Peyer's patch (tissue), 4 donors: ENCODE data around the gene ICE2. TPM values are rescaled to one million over a fixed set of nuclear protein-coding genes. Genes with fewer than 3 reads are reported as not detected.
A peak's percentile ranks its signal among the peaks of the same experiment; 100 is the strongest.

Experiments used
- DNase-seq, 3 donors: peaks; one replicate each; pipeline ENCODE4 v3.0.0-alpha.2; 2017 to 2019
- H3K27ac ChIP-seq, 4 donors: fragments of 200-600 bp; sonication (generic); one replicate each; pipeline ENCODE4 v1.5.1; 2016 to 2019
- H3K27me3 ChIP-seq, 2 donors: fragments of 200-600 bp; sonication (generic); one replicate each; pipeline ENCODE4 v1.5.1; 2019
- H3K36me3 ChIP-seq, 3 donors: fragments of 200-600 bp; sonication (generic); one replicate each; pipeline ENCODE4 v1.5.1; 2016 to 2019
- H3K4me1 ChIP-seq, 4 donors: fragments of 200-600 bp; sonication (generic); one replicate each; pipeline ENCODE4 v1.5.1; 2016 to 2019
- H3K4me3 ChIP-seq, 4 donors: fragments of 200-600 bp; sonication (generic); 1 replicate in 3 of 4; 2 replicates in 1 of 4; pipeline ENCODE4 v1.5.1; 2016 to 2019; ENCODE audit warnings: mild to moderate bottlenecking in 1 of 4
- H3K9me3 ChIP-seq, 4 donors: fragments of 200-600 bp; sonication (generic); one replicate each; pipeline ENCODE4 v1.5.1; 2016 to 2019; ENCODE audit warnings: mild to moderate bottlenecking in 1 of 4
- CTCF ChIP-seq, 6 experiments: fragments of 450-650 bp in 4 of 6; fragments of 200-600 bp in 2 of 6; sonication (generic) in 1 of 6; IDR thresholded peaks; one replicate each; pipeline ENCODE4 v1.5.1; 2017 to 2019; ENCODE audit warnings: antibody characterized with exemption in 6 of 6, mild to moderate bottlenecking in 3 of 6, moderate library complexity in 1 of 6
- POLR2A ChIP-seq, 2 donors: fragments of 450-650 bp; IDR thresholded peaks; one replicate each; pipeline ENCODE4 v1.5.1; 2017; ENCODE audit warnings: antibody characterized with exemption in 2 of 2, mild to moderate bottlenecking in 2 of 2, moderate library complexity in 2 of 2
- small RNA-seq, 2 donors: library from RNA; depleted of rRNA; stranded (forward); fragments of <200 nt; gene quantifications; one replicate each; pipeline ENCODE3, GENCODE V24; 2016
- total RNA-seq, 4 donors: library from RNA; depleted of rRNA; stranded (reverse); fragments of >200 nt; gene quantifications; one replicate each; pipeline ENCODE4 v1.1.0, GENCODE V29; 2016

The ICE2 gene
- total RNA-seq, 4 donors from 2014 or later, result 14.7 to 27.2 (median 19.6) TPM

DNA sequence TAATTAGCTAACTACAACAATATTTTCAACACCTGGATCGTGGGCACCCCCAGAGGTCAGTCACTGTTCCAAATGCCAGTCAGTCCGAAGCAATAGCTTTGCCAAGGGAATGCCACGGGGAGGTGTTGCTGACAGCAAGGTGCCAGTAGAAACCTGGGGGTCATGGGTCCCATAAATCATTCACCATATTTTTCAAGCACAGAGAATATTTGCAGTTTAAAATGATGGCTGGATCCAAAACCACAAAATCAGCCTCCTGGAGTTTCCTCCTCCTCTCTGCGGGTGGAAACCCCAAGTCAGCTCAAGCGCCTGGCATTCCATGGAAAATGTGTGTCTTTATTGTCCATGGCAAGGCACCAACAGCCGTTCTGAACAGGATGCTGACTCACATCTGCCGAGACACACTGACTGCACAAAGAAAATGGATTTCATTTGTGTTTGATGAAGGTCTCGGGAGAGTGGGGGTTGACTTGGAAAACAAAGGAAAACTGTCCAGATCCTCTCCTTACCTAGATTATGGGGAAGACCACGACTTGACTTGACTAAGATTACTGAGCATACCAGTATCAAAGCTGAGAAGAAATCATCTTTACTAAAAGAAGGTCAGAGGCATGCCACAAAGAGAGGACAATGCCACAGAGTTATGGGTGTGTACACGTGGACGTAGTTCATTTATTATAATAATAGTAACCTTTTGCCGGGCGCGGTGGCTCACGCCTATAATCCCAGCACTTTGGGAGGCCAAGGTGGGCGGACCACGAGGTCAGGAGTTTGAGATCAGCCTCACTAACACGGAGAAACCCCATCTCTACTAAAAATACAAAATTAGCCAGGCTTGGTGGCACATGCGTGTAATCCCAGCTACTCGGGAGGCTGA, 107.5 kb downstream of the ICE2 start:
- no peak for TF ChIP-seq CTCF (IDR thresholded peaks at IDR 0.05)
- no peak for TF ChIP-seq POLR2A (IDR thresholded peaks at IDR 0.05)
- peak in 1 of 3 donors; percentile 77 for DNase-seq
- H3K9me3 ChIP-seq, result no peaks in the 10 kb centered on the region
- no peak overlapping the region for H3K4me3 ChIP-seq
- H3K36me3 ChIP-seq, result peaks cover 0 to 48% (median 0%) of the 10 kb centered on the region in 3 donors
- H3K4me1 ChIP-seq, result peaks cover 0 to 54% (median 3%) of the 10 kb centered on the region in 4 donors
- H3K27me3 ChIP-seq, result no peaks in the 10 kb centered on the region
- H3K27ac ChIP-seq, result peak overlapping the region; percentile 31 to 83 (median 68)

GRCh38 chr15:60370869-60371136, 108.1 kb downstream of the ICE2 start:
- Histone ChIP-seq H3K9me3 (no peaks in the 10 kb centered on the region), H3K36me3 (peaks cover 0 to 42% (median 0%) of the 10 kb centered on the region in 3 donors)

GRCh38 chr15:60370105-60370868, 108.7 kb downstream of the ICE2 start:
- no peaks in the 10 kb centered on the region for H3K9me3 ChIP-seq
- peak in 1 of 3 donors; percentile 63 for DNase-seq
- H3K4me1 ChIP-seq, result peaks cover 0 to 52% (median 3%) of the 10 kb centered on the region in 4 donors
- no peak overlapping the region for H3K4me3 ChIP-seq
- H3K27me3 ChIP-seq, result no peaks in the 10 kb centered on the region
- TF ChIP-seq POLR2A (IDR thresholded peaks at IDR 0.05), result no peak
- TF ChIP-seq CTCF (IDR thresholded peaks at IDR 0.05), result peak in 1 of 6 experiments; percentile 5
- peaks cover 0 to 41% (median 0%) of the 10 kb centered on the region in 3 donors for H3K36me3 ChIP-seq
- H3K27ac ChIP-seq, result peak overlapping the region in 3 of 4 donors; percentile 63 to 83 (median 72)

More at GRCh38 chr15:60370869-60371136, 108.1 kb downstream of the ICE2 start:
- peak overlapping the region in 3 of 4 donors; percentile 63 to 83 (median 72) for H3K27ac ChIP-seq
- no peak overlapping the region for H3K4me3 ChIP-seq
- no peak for TF ChIP-seq CTCF (IDR thresholded peaks at IDR 0.05)
- TF ChIP-seq POLR2A (IDR thresholded peaks at IDR 0.05), result no peak
- DNase-seq, result no peak
- no peaks in the 10 kb centered on the region for H3K27me3 ChIP-seq
- H3K4me1 ChIP-seq, result peaks cover 0 to 54% (median 3%) of the 10 kb centered on the region in 4 donors

DNA sequence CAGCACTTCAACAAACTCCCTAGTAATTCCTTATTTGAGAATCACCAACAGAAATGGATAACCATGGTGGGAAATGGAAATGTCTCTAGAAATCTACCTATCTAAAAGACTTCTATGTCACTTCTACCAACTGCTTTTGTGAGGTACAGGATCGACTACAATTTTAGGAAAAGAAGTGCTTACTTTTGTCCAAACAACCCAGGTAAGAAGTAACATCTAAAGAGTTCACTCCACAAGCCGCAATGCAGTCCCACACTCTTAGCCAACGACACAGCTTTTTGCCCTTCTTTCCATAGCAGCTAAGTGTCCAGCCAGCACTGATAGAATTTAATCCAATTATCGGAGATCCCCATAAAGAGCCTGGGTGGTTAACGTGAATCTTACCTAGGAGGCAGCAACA, 109.2 kb downstream of the ICE2 start:
- Histone ChIP-seq H3K4me1 (peaks cover 0 to 46% (median 3%) of the 10 kb centered on the region in 4 donors), H3K27ac (peak overlapping the region in 2 of 4 donors; percentile 63 to 83)

More for the DNA sequence above, 109.2 kb downstream of the ICE2 start:
- no peak for DNase-seq
- no peaks in the 10 kb centered on the region for H3K9me3 ChIP-seq
- peaks cover 0 to 40% (median 0%) of the 10 kb centered on the region in 3 donors for H3K36me3 ChIP-seq
- TF ChIP-seq POLR2A (IDR thresholded peaks at IDR 0.05) (no peak), CTCF (IDR thresholded peaks at IDR 0.05) (no peak)
- H3K27me3 ChIP-seq, result no peaks in the 10 kb centered on the region
- no peak overlapping the region for H3K4me3 ChIP-seq

Small RNA genes within 50 kb of the gene (small RNA-seq; reads per million reads assigned to genes)
- 0 reads per million in 2 donors for gene AC087385.3

Other genes with a start within 250 kb of the ICE2 start
- gene ANXA2, start 81.2 kb downstream of the ICE2 start, total RNA-seq, result 100 to 1,000 TPM; 564 to 802 (median 681) TPM